T follicular helper cell (primary cell): Measurements from ENCODE around the gene TTC24.

Source experiments
- DNase-seq: peaks from one replicate; pipeline ENCODE4 v3.0.0-alpha.2; 2020; ENCODE audit warnings: low read depth

The TTC24 gene

GRCh38 chr1:156554971-156555370, 24.6 kb upstream of the TTC24 start:
- DNase-seq = no peak

- DNase-seq = no peak
These were observed 23.8 kb upstream of the TTC24 start for GRCh38 chr1:156555715-156556114.

GRCh38 chr1:156556354-156556753, 23.2 kb upstream of the TTC24 start:
- DNase-seq = no peak

- no peak for DNase-seq
These were observed 20.3 kb upstream of the TTC24 start for GRCh38 chr1:156559086-156559796.

- no peak for DNase-seq
These were observed 19.6 kb upstream of the TTC24 start for GRCh38 chr1:156559797-156560385.

GRCh38 chr1:156560585-156561163, 18.8 kb upstream of the TTC24 start:
- DNase-seq = no peak

- no peak for DNase-seq
These were observed 14.0 kb upstream of the TTC24 start for GRCh38 chr1:156565519-156565918.

- no peak for DNase-seq
These were observed 13.1 kb upstream of the TTC24 start for GRCh38 chr1:156566436-156566835.

GRCh38 chr1:156571261-156571852, 8.2 kb upstream of the TTC24 start:
- no peak for DNase-seq

- peak; percentile 61 for DNase-seq
These were observed 7.4 kb upstream of the TTC24 start, which contains the start of gene IQGAP3 for GRCh38 chr1:156571919-156572662. Gene IQGAP3 (minus strand): TSS chr1:156572565. CDS start chr1:156572529, 36 bp downstream.

GRCh38 chr1:156572663-156573018, 6.9 kb upstream of the TTC24 start:
- DNase-seq = no peak

- no peak for DNase-seq
These were observed 5.4 kb upstream of the TTC24 start for GRCh38 chr1:156574039-156574633.

GRCh38 chr1:156577550-156577949, 2.0 kb upstream of the TTC24 start:
- DNase-seq = no peak

GRCh38 chr1:156578055-156578454, 1.5 kb upstream of the TTC24 start:
- DNase-seq = no peak

- DNase-seq = no peak
These were observed 2.3 kb downstream of the TTC24 start for GRCh38 chr1:156581661-156582387.

- no peak for DNase-seq
These were observed 3.0 kb downstream of the TTC24 start for GRCh38 chr1:156582388-156583017.

- peak; percentile 67 for DNase-seq
These were observed 4.5 kb downstream of the TTC24 start for GRCh38 chr1:156583821-156584622.

- no peak for DNase-seq
These were observed 5.3 kb downstream of the TTC24 start for GRCh38 chr1:156584813-156585212.

GRCh38 chr1:156586323-156586722, 6.8 kb downstream of the TTC24 start:
- DNase-seq = no peak
